Breast epithelium (tissue), 4 donors: ENCODE results near the gene PMS1. TPM values are rescaled to one million over a fixed set of nuclear protein-coding genes. Genes with fewer than 3 reads are reported as not detected.

ENCODE experiments used
- DNase-seq, 2 donors: peaks; one replicate each; pipeline ENCODE4 v3.0.0-alpha.2; 2019; ENCODE audit warnings: low spot score in 2 of 2
- H3K27ac ChIP-seq, 2 donors: fragments of 200-600 bp; sonication (generic) in 1 of 2; one replicate each; pipeline ENCODE4 v1.5.1; 2016 to 2019; ENCODE audit warnings: mild to moderate bottlenecking in 1 of 2
- H3K27me3 ChIP-seq, 2 donors: fragments of 200-600 bp; sonication (generic) in 1 of 2; one replicate each; pipeline versions ENCODE4 v1.5.1 to v1.6.0; 2017 to 2019; ENCODE audit warnings: control low read depth in 1 of 2, mild to moderate bottlenecking in 1 of 2
- H3K36me3 ChIP-seq: fragments of 200-600 bp; one replicate; pipeline ENCODE4 v1.5.1; 2019
- H3K4me1 ChIP-seq, 2 donors: fragments of 200-600 bp; sonication (generic); one replicate each; pipeline ENCODE4 v1.5.1; 2016 to 2019; ENCODE audit warnings: control low read depth in 1 of 2
- H3K4me3 ChIP-seq, 3 donors: fragments of 200-600 bp; sonication (generic); 1 replicate in 2 of 3; 2 replicates in 1 of 3; pipeline ENCODE4 v1.5.1; 2016 to 2019; ENCODE audit warnings: mild to moderate bottlenecking in 3 of 3, moderate library complexity in 2 of 3
- H3K9me3 ChIP-seq, 2 donors: fragments of 200-600 bp; sonication (generic) in 1 of 2; one replicate each; pipeline ENCODE4 v1.5.1; 2016 to 2019; ENCODE audit warnings: control low read depth in 1 of 2
- POLR2A ChIP-seq: fragments of 450-650 bp; IDR thresholded peaks from one replicate; pipeline ENCODE4 v1.6.1; 2016; ENCODE audit warnings: antibody characterized with exemption, mild to moderate bottlenecking, moderate library complexity
- POLR2AphosphoS5 ChIP-seq, 3 donors: sonication (generic); formaldehyde crosslinking; IDR thresholded peaks; one replicate each; pipeline ENCODE4 v1.6.1; 2017; ENCODE audit warnings: antibody characterized with exemption in 3 of 3
- intact Hi-C: fragments of 100-400 bp; cut with DNase I; formaldehyde crosslinking; loops from one replicate; pipeline ENCODE4 v1.15.1; 2023; ENCODE audit warnings: low total_unique reads
- total RNA-seq, 3 donors: library from RNA; depleted of rRNA; stranded (reverse); fragments of >200 nt; gene quantifications; one replicate each; pipeline ENCODE4 v1.1.0, GENCODE V29; 2016
- TF ChIP-seq, protein P1 (sequence below), 3 donors: fragments of 450-650 bp; IDR thresholded peaks; one replicate each; pipeline ENCODE4 v1.5.1; 2016 to 2017; ENCODE audit warnings: antibody characterized with exemption in 3 of 3, mild to moderate bottlenecking in 3 of 3, moderate library complexity in 3 of 3

Gene PMS1
- total RNA-seq, 3 donors from 2014 or later = 18.1 to 29.1 (median 21.0) TPM

DNA sequence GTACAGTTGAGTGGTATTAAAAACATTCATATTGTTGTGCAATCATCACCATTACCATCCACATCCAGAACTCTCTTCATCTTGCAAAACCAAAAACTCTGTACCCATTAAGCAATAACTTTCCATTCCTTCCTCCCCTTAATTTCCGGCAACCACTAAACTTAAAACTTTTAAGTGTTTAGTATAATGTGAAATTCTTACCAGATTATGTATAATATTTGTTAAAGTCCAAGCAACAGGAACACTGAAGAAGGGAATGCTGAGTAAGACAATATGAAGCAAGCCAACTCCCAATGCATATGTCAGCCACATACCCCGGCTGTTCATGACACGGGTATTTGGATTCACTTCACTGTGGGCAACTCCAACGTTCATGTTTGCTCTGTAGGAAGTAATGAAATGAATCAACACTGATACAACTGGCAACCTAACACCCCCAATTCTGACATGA lies 2.0 kb upstream of the PMS1 start:
- Histone ChIP-seq H3K27ac (no peak overlapping the region), H3K4me3 (peak overlapping the region in 2 of 3 donors; percentile 65 to 91), H3K9me3 (no peaks in the 10 kb centered on the region), H3K36me3 (no peaks in the 10 kb centered on the region), H3K27me3 (no peaks in the 10 kb centered on the region), H3K4me1 (no peaks in the 10 kb centered on the region)
- intact Hi-C loops = no loop called here
- TF ChIP-seq POLR2A = no peak
- TF ChIP-seq POLR2AphosphoS5 (IDR thresholded peaks at IDR 0.05) = no peak
- TF ChIP-seq, protein P1, sequence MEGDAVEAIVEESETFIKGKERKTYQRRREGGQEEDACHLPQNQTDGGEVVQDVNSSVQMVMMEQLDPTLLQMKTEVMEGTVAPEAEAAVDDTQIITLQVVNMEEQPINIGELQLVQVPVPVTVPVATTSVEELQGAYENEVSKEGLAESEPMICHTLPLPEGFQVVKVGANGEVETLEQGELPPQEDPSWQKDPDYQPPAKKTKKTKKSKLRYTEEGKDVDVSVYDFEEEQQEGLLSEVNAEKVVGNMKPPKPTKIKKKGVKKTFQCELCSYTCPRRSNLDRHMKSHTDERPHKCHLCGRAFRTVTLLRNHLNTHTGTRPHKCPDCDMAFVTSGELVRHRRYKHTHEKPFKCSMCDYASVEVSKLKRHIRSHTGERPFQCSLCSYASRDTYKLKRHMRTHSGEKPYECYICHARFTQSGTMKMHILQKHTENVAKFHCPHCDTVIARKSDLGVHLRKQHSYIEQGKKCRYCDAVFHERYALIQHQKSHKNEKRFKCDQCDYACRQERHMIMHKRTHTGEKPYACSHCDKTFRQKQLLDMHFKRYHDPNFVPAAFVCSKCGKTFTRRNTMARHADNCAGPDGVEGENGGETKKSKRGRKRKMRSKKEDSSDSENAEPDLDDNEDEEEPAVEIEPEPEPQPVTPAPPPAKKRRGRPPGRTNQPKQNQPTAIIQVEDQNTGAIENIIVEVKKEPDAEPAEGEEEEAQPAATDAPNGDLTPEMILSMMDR (IDR thresholded peaks at IDR 0.05) = no peak
- DNase-seq = no peak

DNA sequence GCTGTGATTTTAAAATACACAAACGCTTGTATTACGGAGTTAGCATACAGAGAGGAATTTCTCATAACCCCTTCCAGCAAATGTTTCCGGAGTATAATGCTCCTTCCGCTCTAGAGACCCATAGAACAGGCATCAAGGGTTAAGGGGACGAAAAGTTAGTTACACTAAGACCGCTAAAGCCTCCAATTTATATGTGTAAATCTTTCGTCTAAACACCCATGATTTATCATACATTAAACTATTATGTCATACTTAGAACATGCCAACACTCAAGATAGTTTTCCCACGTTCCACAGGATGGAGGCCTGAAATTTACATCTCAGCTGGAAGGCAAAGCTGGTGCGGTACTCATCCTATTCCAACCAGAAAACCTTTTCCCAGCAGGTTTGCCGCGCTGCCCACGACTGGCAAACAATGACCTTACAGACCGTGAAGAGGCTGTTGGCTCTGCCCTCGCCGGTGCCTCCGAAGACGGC lies 761 bp upstream of the PMS1 start:
- H3K27me3 ChIP-seq = no peaks in the 10 kb centered on the region
- H3K4me3 ChIP-seq = peak overlapping the region; percentile 65 to 91 (median 84)
- no peaks in the 10 kb centered on the region for H3K9me3 ChIP-seq
- intact Hi-C loops = no loop called here
- peak overlapping the region; percentile 97 to 99 for H3K27ac ChIP-seq
- no peak for DNase-seq
- no peaks in the 10 kb centered on the region for H3K4me1 ChIP-seq
- TF ChIP-seq POLR2A (no peak), POLR2AphosphoS5 (IDR thresholded peaks at IDR 0.05) (no peak)
- TF ChIP-seq, protein P1 (IDR thresholded peaks at IDR 0.05) = no peak
- no peaks in the 10 kb centered on the region for H3K36me3 ChIP-seq

DNA sequence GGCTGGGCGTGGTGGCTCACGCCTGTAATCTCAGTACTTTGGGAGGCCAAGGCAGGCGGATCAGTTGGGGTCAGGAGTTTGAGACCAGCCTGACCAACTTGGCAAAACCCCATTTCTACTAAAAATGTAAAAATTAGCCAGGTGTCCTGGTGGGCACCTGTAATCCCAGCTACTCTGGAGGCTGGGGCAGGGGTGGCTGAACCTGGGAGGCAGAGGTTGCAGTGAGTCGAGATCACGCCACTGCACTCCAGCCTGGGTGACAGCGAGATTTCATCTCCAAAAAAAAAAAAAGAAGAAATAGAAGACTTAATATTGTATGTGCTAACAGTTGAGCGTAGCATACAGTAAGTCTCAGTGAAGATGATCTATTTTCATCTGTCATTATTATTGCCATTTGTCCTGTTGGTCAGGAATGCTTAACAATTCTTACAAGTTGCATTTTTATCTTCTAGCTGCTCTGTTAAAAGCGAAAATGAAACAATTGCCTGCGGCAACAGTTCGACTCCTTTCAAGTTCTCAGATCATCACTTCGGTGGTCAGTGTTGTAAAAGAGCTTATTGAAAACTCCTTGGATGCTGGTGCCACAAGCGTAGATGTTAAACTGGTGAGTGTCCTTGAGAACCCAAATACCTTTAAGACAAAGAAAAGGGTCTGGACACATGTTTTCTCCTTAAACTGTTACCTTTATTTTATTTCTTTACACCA lies 7.2 kb downstream of the PMS1 start:
- intact Hi-C loops = no loop called here
- TF ChIP-seq, protein P1 (IDR thresholded peaks at IDR 0.05) = no peak
- no peak for TF ChIP-seq POLR2AphosphoS5 (IDR thresholded peaks at IDR 0.05)
- TF ChIP-seq POLR2A = no peak
- H3K36me3 ChIP-seq = no peaks in the 10 kb centered on the region

DNA sequence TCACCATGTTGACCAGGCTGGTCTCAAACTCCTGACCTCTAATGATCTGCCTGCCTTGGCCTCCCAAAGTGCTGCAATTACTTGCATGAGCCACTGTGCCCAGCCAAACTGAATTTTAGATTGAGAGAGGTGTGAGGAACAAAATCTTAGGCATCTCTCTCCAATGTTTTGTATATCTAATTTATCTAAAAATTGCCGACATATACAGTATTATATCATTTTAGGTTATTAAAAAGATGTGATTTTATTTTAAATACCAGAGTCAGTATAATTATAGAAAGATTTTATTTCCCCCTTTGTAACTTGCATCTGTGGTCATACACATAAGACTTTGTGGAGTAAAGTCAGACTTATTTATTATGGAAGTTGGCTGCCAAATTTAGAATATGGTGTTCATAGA lies 10.1 kb downstream of the PMS1 start:
- H3K4me1 ChIP-seq = no peaks in the 10 kb centered on the region
- H3K27ac ChIP-seq = no peak overlapping the region
- no peak for DNase-seq
- intact Hi-C loops = no loop called here
- TF ChIP-seq, protein P1 (IDR thresholded peaks at IDR 0.05) = no peak
- TF ChIP-seq POLR2A = no peak
- TF ChIP-seq POLR2AphosphoS5 (IDR thresholded peaks at IDR 0.05) = no peak
- no peak overlapping the region for H3K4me3 ChIP-seq
- no peaks in the 10 kb centered on the region for H3K9me3 ChIP-seq
- no peaks in the 10 kb centered on the region for H3K36me3 ChIP-seq
- H3K27me3 ChIP-seq = no peaks in the 10 kb centered on the region

More for the DNA sequence above, 7.2 kb downstream of the PMS1 start:
- Histone ChIP-seq H3K4me1 (no peaks in the 10 kb centered on the region), H3K9me3 (no peaks in the 10 kb centered on the region), H3K27ac (no peak overlapping the region), H3K4me3 (peak overlapping the region in 2 of 3 donors; percentile 29 to 36), H3K27me3 (no peaks in the 10 kb centered on the region)
- DNase-seq = no peak

DNA sequence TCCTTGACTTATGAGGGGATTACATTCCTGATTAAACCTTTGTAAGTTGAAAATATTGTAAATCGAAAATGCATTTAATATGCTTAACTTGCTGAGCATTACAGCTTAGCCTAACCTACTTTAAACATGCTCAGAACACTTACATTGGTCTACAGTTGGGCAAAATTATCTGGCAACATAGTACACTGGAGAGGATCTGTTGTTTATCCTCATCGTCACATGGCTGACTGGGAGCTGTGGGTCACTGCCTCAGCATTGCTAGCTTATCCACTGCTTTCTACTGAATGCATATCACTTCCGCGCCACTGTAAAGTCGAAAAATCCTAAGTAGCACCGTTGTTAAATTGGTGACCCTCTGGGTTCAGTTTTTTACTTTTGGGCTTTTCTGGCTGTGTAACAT lies 13.7 kb downstream of the PMS1 start:
- Histone ChIP-seq H3K27ac (no peak overlapping the region), H3K27me3 (no peaks in the 10 kb centered on the region), H3K4me3 (no peak overlapping the region), H3K36me3 (no peaks in the 10 kb centered on the region), H3K9me3 (no peaks in the 10 kb centered on the region), H3K4me1 (no peaks in the 10 kb centered on the region)
- TF ChIP-seq, protein P1 (IDR thresholded peaks at IDR 0.05) = no peak
- TF ChIP-seq POLR2AphosphoS5 (IDR thresholded peaks at IDR 0.05) (no peak), POLR2A (no peak)
- no peak for DNase-seq
- intact Hi-C loops = no loop called here
